ENCODE results near the gene SPHK1.

SPHK1 gene

GRCh38 chr17:76404976-76405563 is 20.7 kb downstream of the SPHK1 start:
- TF ChIP-seq SIN3A (IDR thresholded peaks at IDR 0.05; ENCODE audit: borderline replicate concordance, insufficient read depth, low read length) = no peak

GRCh38 chr17:76405607-76405966 is 21.2 kb downstream of the SPHK1 start:
- TF ChIP-seq SIN3A (IDR thresholded peaks at IDR 0.05; ENCODE audit: borderline replicate concordance, insufficient read depth, low read length) (no peak), TAF1 (IDR thresholded peaks at IDR 0.05; ENCODE audit: borderline replicate concordance, insufficient read depth, low read length) (no peak), REST (IDR thresholded peaks at IDR 0.05; ENCODE audit: insufficient read depth in 1 of 2, low read depth in 2 of 2, low read length in 2 of 2) (no peak), FOXP2 (optimal IDR thresholded peaks at IDR 0.05; ENCODE audit: borderline replicate concordance, extremely low read depth, extremely low read length, insufficient read depth) (no peak), POLR2AphosphoS5 (IDR thresholded peaks at IDR 0.05; ENCODE audit: low read depth, low read length) (no peak)

GRCh38 chr17:76405967-76406647 is 21.7 kb downstream of the SPHK1 start:
- TF ChIP-seq POLR2AphosphoS5 (IDR thresholded peaks at IDR 0.05; ENCODE audit: low read depth, low read length) (no peak), REST (IDR thresholded peaks at IDR 0.05; ENCODE audit: insufficient read depth in 1 of 2, low read depth in 2 of 2, low read length in 2 of 2) (no peak), TAF1 (IDR thresholded peaks at IDR 0.05; ENCODE audit: borderline replicate concordance, insufficient read depth, low read length) (no peak), SIN3A (IDR thresholded peaks at IDR 0.05; ENCODE audit: borderline replicate concordance, insufficient read depth, low read length) (no peak), FOXP2 (optimal IDR thresholded peaks at IDR 0.05; ENCODE audit: borderline replicate concordance, extremely low read depth, extremely low read length, insufficient read depth) (no peak)

- TF ChIP-seq TAF1 (IDR thresholded peaks at IDR 0.05; ENCODE audit: borderline replicate concordance, insufficient read depth, low read length) = no peak
- no peak for TF ChIP-seq FOXP2 (optimal IDR thresholded peaks at IDR 0.05; ENCODE audit: borderline replicate concordance, extremely low read depth, extremely low read length, insufficient read depth)
Measured at GRCh38 chr17:76407509-76407908, 23.1 kb downstream of the SPHK1 start.

- TF ChIP-seq POLR2AphosphoS5 (IDR thresholded peaks at IDR 0.05; ENCODE audit: low read depth, low read length) = no peak
Measured at GRCh38 chr17:76408037-76408849, 23.8 kb downstream of the SPHK1 start.

- TF ChIP-seq FOXP2 (optimal IDR thresholded peaks at IDR 0.05; ENCODE audit: borderline replicate concordance, extremely low read depth, extremely low read length, insufficient read depth) = no peak
Measured at GRCh38 chr17:76410328-76410965, 26.0 kb downstream of the SPHK1 start.

GRCh38 chr17:76411247-76411646 is 26.8 kb downstream of the SPHK1 start:
- no peak for TF ChIP-seq REST (IDR thresholded peaks at IDR 0.05; ENCODE audit: insufficient read depth in 1 of 2, low read depth in 2 of 2, low read length in 2 of 2)
- no peak for TF ChIP-seq POLR2AphosphoS5 (IDR thresholded peaks at IDR 0.05; ENCODE audit: low read depth, low read length)

All from PFSK-1 (cell line).